GM12891 (cell line): Measurements from ENCODE around the gene SORBS1. TPM values are rescaled to one million over a fixed set of nuclear protein-coding genes. Genes with fewer than 3 reads are reported as not detected.

Experiments used
- DNase-seq: peaks from one replicate; pipeline ENCODE4 v3.0.0; 2011; ENCODE audit warnings: low spot score; ENCODE audit not compliant: insufficient read length
- FAIRE-seq: peaks from 2 replicates; lab custom pipeline; 2011; peaks lifted over from hg19 to GRCh38; lab: Jason Lieb, UNC
- PAX5 ChIP-seq: IDR thresholded peaks from 2 replicates; pipeline ENCODE4 v1.6.1; 2011; ENCODE audit warnings: low read length, moderate library complexity, mild to moderate bottlenecking; ENCODE audit not compliant: insufficient read depth, severe bottlenecking
- POLR2A ChIP-seq: IDR thresholded peaks from 2 replicates; pipeline ENCODE4 v1.6.1; 2011; ENCODE audit warnings: low read depth, low read length, control low read depth
- POLR2AphosphoS5 ChIP-seq: IDR thresholded peaks from 2 replicates; pipeline ENCODE4 v1.6.1; 2011; ENCODE audit warnings: low read depth, low read length, control low read depth
- POU2F2 ChIP-seq: IDR thresholded peaks from 2 replicates; pipeline ENCODE4 v1.6.1; 2011; ENCODE audit warnings: low read depth, mild to moderate bottlenecking, control low read depth, low read length, moderate library complexity
- SPI1 ChIP-seq: IDR thresholded peaks from 2 replicates; pipeline ENCODE4 v1.6.1; 2011; ENCODE audit warnings: low read depth, low read length, control low read depth
- TAF1 ChIP-seq: IDR thresholded peaks from 2 replicates; pipeline ENCODE4 v1.6.1; 2011; ENCODE audit warnings: low read depth, low read length, control low read depth
- polyA plus RNA-seq: library from polyadenylated mRNA; unstranded; fragments of >200 nt; gene quantifications from one replicate; pipeline ENCODE4 v1.2.1, GENCODE V29; 2012; ENCODE audit warnings: low read depth, missing spikeins, inconsistent platforms; ENCODE audit not compliant: missing spikeins

The SORBS1 gene
- 0.86 TPM for polyA plus RNA-seq

GRCh38 chr10:95561177-95561863, at the start of gene SORBS1:
Gene SORBS1 (minus strand): TSS chr10:95561371. CDS start chr10:95441135, 120,236 bp downstream.
- TF ChIP-seq POU2F2: 0 out of 2 replicates have a peak, but pooled peaks have one; percentile 23
- no peak for TF ChIP-seq POLR2A
- DNase-seq (peak; percentile 96), FAIRE-seq (peak; percentile 93)

GRCh38 chr10:95610727-95611126, 49.6 kb upstream of the SORBS1 start:
- no peak for TF ChIP-seq POLR2AphosphoS5
- no peak for TF ChIP-seq POLR2A
- TF ChIP-seq TAF1: no peak
- TF ChIP-seq PAX5: no peak
- TF ChIP-seq POU2F2: no peak
- TF ChIP-seq SPI1: no peak
- DNase-seq (no peak), FAIRE-seq (no peak)

DNA sequence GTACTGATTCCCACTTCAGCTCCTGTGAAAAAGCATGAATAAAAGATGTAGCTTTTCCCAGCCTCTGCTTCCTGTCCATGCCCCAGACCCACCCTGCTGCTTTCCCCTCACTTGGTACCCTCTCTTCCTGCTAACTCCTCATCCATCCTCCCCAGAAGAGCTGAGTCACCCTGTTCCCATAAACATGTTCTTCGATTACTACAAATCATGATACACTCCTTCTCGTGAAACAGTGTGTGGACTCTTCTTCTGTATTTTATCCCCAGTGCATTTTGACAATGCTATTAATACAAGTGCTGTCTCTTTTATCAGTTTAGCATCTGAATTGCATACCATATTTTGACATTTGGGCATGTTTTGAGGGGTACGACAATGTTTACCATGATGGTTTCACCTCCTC, 45.8 kb upstream of the SORBS1 start:
- TF ChIP-seq TAF1: no peak
- TF ChIP-seq SPI1: no peak
- TF ChIP-seq POLR2A: no peak
- TF ChIP-seq PAX5: no peak
- no peak for TF ChIP-seq POLR2AphosphoS5
- no peak for TF ChIP-seq POU2F2
- no peak for DNase-seq
- no peak for FAIRE-seq

- TF ChIP-seq POLR2AphosphoS5 (no peak), SPI1 (no peak), TAF1 (no peak), PAX5 (no peak), POLR2A (no peak), POU2F2 (no peak)
- FAIRE-seq (no peak), DNase-seq (no peak)
Observed at GRCh38 chr10:95605163-95605562, 44.0 kb upstream of the SORBS1 start.

DNA sequence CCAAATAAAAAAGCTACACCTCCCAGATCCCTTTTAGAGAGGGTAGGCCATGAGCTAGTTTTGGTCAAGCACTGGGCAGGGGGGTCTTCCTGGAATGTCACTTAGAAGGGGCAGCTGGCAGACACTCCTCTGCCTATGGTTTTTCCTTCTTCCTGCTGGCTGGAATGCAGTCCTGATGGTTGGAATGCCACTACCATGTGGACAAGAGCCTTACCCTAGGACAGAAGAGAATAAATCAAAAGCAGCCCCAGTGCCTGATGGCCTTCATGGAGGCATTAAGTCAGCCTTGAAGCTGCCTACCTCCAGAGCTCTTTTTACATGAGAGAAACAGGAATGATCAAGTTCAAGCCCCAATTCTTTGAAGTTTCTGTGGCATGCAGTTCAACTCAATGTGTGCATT, 43.5 kb upstream of the SORBS1 start:
- no peak for DNase-seq

DNA sequence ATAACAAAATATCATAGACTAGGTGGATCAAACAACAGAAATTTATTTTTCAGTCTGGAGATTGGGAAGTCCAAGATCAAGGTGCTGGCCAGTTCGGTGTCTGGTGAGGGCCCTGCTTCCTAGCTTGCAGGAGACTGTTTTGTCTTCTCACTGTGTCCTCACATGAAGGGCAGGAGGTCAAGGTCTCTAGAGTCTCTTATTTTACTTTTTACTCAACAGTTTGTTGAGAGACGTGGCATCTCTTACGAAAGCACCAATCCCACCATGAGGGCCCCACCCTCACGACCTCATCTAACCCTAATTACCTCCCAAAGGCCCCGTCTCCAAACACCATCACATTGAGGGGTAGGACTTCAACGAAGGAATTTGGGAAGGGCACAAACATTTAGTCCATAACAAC, 41.2 kb upstream of the SORBS1 start:
- no peak for FAIRE-seq
- TF ChIP-seq POLR2AphosphoS5 (no peak), POLR2A (no peak), TAF1 (no peak), SPI1 (no peak), PAX5 (no peak), POU2F2 (no peak)
- no peak for DNase-seq

More for the DNA sequence above, 43.5 kb upstream of the SORBS1 start:
- FAIRE-seq: no peak
- TF ChIP-seq TAF1: no peak
- no peak for TF ChIP-seq POLR2AphosphoS5
- TF ChIP-seq PAX5: no peak
- TF ChIP-seq POU2F2: no peak
- no peak for TF ChIP-seq SPI1
- TF ChIP-seq POLR2A: no peak

DNA sequence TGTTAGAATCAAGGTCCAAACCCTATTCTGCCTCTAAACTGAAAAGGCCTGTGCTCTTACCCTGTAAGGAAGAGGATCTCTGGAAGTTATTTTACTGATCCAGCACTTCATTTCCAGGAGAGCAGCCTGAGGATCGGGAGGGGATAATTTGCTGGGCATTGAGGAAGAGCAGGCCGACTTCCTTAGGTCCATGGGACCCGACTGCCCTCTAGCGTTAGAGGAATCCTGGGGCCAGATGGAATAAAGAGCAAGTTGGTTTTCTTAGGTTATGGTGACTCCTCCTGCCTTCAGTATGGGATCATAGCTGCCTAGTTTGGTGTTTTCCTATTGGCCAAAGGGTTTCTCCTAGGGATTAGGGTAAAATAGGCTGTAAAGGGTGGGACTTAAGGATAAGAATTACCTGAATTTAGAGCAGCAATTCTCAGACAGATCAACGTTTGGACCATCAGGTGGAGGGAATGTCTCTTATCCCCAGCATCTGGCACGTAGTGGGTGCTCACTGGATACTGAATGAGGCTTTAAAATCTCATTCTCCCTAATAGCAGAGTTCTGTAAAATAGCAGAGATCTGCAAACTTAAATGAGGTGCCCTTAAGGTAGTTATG, 40.0 kb upstream of the SORBS1 start:
- FAIRE-seq: peak; percentile 79
- DNase-seq: peak; percentile 26
- no peak for TF ChIP-seq POLR2A
- TF ChIP-seq TAF1: no peak
- no peak for TF ChIP-seq POU2F2
- no peak for TF ChIP-seq SPI1
- TF ChIP-seq POLR2AphosphoS5: no peak
- no peak for TF ChIP-seq PAX5

- FAIRE-seq (no peak), DNase-seq (no peak)
- no peak for TF ChIP-seq SPI1
- no peak for TF ChIP-seq POLR2AphosphoS5
- TF ChIP-seq POLR2A: no peak
- TF ChIP-seq PAX5: no peak
- TF ChIP-seq POU2F2: no peak
- no peak for TF ChIP-seq TAF1
Observed at GRCh38 chr10:95600158-95600557, 39.0 kb upstream of the SORBS1 start.

- no peak for DNase-seq
- FAIRE-seq: no peak
- TF ChIP-seq POLR2A (no peak), SPI1 (no peak), POLR2AphosphoS5 (no peak), TAF1 (no peak), PAX5 (no peak), POU2F2 (no peak)
Observed at GRCh38 chr10:95597788-95598187, 36.6 kb upstream of the SORBS1 start.
